K562 (cell line): ENCODE measurements around the gene MTERF2. TPM values are rescaled to one million over a fixed set of nuclear protein-coding genes. Genes with fewer than 3 reads are reported as not detected.

Experiments
- CREB3L1 ChIP-seq: fragments of 450-650 bp; IDR thresholded peaks from 2 replicates; pipeline ENCODE4 v1.6.1; 2014; ENCODE audit warnings: low read depth, mild to moderate bottlenecking, moderate library complexity, borderline replicate concordance
- HDAC1 ChIP-seq, 2 experiments: fragments of 450-650 bp; IDR thresholded peaks; 2 replicates each; pipeline ENCODE4 v1.6.1; 2016 to 2017; ENCODE audit warnings: inconsistent platforms in 1 of 2, mild to moderate bottlenecking in 1 of 2, moderate library complexity in 1 of 2
- TEAD4 ChIP-seq, 2 experiments: sonication (generic) in 1 of 2; formaldehyde crosslinking in 1 of 2; IDR thresholded peaks; 2 replicates each; pipeline versions ENCODE4 v1.6.1 to v1.8.0; 2012 to 2022; ENCODE audit warnings: borderline replicate concordance in 1 of 2, inconsistent platforms in 1 of 2, low read length in 1 of 2, mild to moderate bottlenecking in 1 of 2, missing genetic modification reagents in 1 of 2
- UBTF ChIP-seq, 2 experiments: IDR thresholded peaks; 2 replicates each; pipeline ENCODE4 v1.6.1; 2012; ENCODE audit warnings: improper control_type of control experiment in 2 of 2, low read depth in 2 of 2, low read length in 2 of 2, borderline replicate concordance in 1 of 2
- polyA plus RNA-seq, 8 experiments: library from polyadenylated mRNA; depleted of rRNA in 4 of 8; stranded (reverse) in 5 of 8; unstranded in 3 of 8; fragments of >200 nt; fragmentation: Nextera tagmentation in 2 of 8; fragmentation: Illumina TruSeq in 1 of 8; extraction: Ambion mirVana in 2 of 8; extraction: Trizol in 1 of 8; gene quantifications; 2 replicates each; pipeline versions ENCODE4 v1.2.1 to v1.2.3, GENCODE V29; 2011 to 2014; ENCODE audit warnings: inconsistent platforms in 1 of 8, missing spikeins in 1 of 8
- total RNA-seq, 7 experiments: library from RNA; depleted of rRNA in 6 of 7; stranded (reverse); fragments of >200 nt in 6 of 7; fragmentation: Illumina TruSeq in 2 of 7; extraction: Trizol in 2 of 7; gene quantifications; 2 replicates each; pipeline versions ENCODE4 v1.2.1 to v1.2.3, GENCODE V29; 2011 to 2021; ENCODE audit warnings: low replicate concordance in 1 of 7
- TF ChIP-seq, protein P1 (sequence below): fragments of 450-650 bp; IDR thresholded peaks from 2 replicates; pipeline ENCODE4 v1.6.1; 2016; ENCODE audit warnings: borderline replicate concordance

MTERF2 gene
- total and polyA plus RNA-seq, 9 of the 15 experiments (the other 6 are each of a cell fraction or from before 2014, with no cell fraction given), result 10.0 to 63.2 (median 33.2) TPM

DNA sequence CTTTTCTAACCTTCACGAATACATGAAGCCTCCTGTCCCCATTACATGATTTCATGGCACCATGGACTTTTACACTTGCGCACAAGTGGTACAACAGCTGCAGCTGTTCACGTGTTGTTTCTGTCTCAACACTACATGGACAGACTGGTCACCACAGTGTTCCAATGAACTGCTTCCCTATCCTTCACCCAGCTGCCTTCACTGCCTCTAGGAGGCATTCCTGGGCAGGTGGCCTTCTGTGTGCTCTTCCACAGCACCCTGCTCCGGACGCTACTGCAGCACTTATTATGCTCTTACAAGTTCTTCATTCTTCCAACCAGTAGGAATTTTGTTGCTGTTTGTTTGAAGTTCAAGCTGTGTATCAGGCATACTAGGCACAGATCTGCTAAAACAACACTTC is 1.5 kb downstream of the MTERF2 start (continued):
- TF ChIP-seq CREB3L1, result no peak
- 0 out of 2 replicates have a peak, but pooled peaks have one; percentile 4 for TF ChIP-seq TEAD4 (IDR thresholded peaks at IDR 0.05; ENCODE audit: low read length)
- no peak for TF ChIP-seq TEAD4 (CRISPR knock-in tag; IDR thresholded peaks at IDR 0.05; ENCODE audit: borderline replicate concordance)
- TF ChIP-seq UBTF (IDR thresholded peaks at IDR 0.05; ENCODE audit: borderline replicate concordance in 1 of 2, low read depth in 2 of 2, low read length in 2 of 2), result 0 out of 4 replicates have a peak, but pooled peaks have one; percentile 53 to 64
- TF ChIP-seq, protein P1, sequence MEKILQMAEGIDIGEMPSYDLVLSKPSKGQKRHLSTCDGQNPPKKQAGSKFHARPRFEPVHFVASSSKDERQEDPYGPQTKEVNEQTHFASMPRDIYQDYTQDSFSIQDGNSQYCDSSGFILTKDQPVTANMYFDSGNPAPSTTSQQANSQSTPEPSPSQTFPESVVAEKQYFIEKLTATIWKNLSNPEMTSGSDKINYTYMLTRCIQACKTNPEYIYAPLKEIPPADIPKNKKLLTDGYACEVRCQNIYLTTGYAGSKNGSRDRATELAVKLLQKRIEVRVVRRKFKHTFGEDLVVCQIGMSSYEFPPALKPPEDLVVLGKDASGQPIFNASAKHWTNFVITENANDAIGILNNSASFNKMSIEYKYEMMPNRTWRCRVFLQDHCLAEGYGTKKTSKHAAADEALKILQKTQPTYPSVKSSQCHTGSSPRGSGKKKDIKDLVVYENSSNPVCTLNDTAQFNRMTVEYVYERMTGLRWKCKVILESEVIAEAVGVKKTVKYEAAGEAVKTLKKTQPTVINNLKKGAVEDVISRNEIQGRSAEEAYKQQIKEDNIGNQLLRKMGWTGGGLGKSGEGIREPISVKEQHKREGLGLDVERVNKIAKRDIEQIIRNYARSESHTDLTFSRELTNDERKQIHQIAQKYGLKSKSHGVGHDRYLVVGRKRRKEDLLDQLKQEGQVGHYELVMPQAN, result no peak
- 0 out of 4 replicates have a peak, but pooled peaks of 1 of the 2 experiments have one; percentile 31 for TF ChIP-seq HDAC1 (IDR thresholded peaks at IDR 0.05)
- TF ChIP-seq, all 486 proteins: peak for 17
